HEK293 (cell line): ENCODE measurements around the gene PTGES2.
A peak's percentile ranks its signal among the peaks of the same experiment; 100 is the strongest.

Source experiments
- CTCF ChIA-PET: fragments of 350-600 bp; formaldehyde crosslinking; extraction: SDS; loops from one replicate; lab custom pipeline; 2021; ENCODE audit warnings: antibody characterized with exemption; lab: Yijun Ruan, JAX
- POLR2A ChIA-PET: fragments of 300-600 bp; formaldehyde crosslinking; extraction: SDS; loops from one replicate; lab custom pipeline; 2020; ENCODE audit warnings: antibody characterized with exemption, inconsistent platforms; lab: Yijun Ruan, JAX
- H3K27ac ChIP-seq: fragments of 200-500 bp; sonication (Bioruptor generic); 2 replicates; pipeline ENCODE4 v1.5.1; 2014; ENCODE audit warnings: low read depth, low read length, control low read depth, inconsistent platforms; ENCODE audit errors: extremely low read depth
- H3K36me3 ChIP-seq, 2 experiments: fragments of 200-500 bp in 1 of 2; sonication (Bioruptor generic) in 1 of 2; 1 replicate in 1 of 2; 2 replicates in 1 of 2; pipeline ENCODE4 v1.5.1; 2014 to 2017; ENCODE audit warnings: inconsistent platforms in 2 of 2, low read length in 2 of 2; ENCODE audit not compliant: control insufficient read depth in 2 of 2, insufficient read depth in 1 of 2
- H3K4me1 ChIP-seq: fragments of 200-500 bp; sonication (Bioruptor generic); 2 replicates; pipeline ENCODE4 v1.5.1; 2014; ENCODE audit warnings: mild to moderate bottlenecking, low read length, inconsistent platforms; ENCODE audit not compliant: control insufficient read depth, insufficient read depth
- H3K4me3 ChIP-seq: 2 replicates; pipeline ENCODE4 v1.5.1; 2011; ENCODE audit warnings: low read depth, mild to moderate bottlenecking, control low read depth, low read length, moderate library complexity
- H3K9me3 ChIP-seq: fragments of 200-500 bp; sonication (Bioruptor generic); 2 replicates; pipeline ENCODE4 v1.5.1; 2014; ENCODE audit warnings: low read depth, low read length, inconsistent platforms; ENCODE audit not compliant: control insufficient read depth, insufficient read depth
- BCL11A ChIP-seq: fragments of 450-650 bp; formaldehyde crosslinking; IDR thresholded peaks from 2 replicates; pipeline ENCODE4 v1.5.1; 2016; ENCODE audit warnings: low read depth, missing biosample characterization, missing genetic modification characterization
- EGR2 ChIP-seq: fragments of 450-650 bp; formaldehyde crosslinking; IDR thresholded peaks from 2 replicates; pipeline ENCODE4 v1.5.1; 2016; ENCODE audit warnings: low read depth, missing biosample characterization, missing genetic modification characterization
- GLIS2 ChIP-seq: fragments of 450-650 bp; formaldehyde crosslinking; IDR thresholded peaks from 2 replicates; pipeline ENCODE4 v1.5.1; 2016; ENCODE audit warnings: missing biosample characterization, missing genetic modification characterization
- MEIS1 ChIP-seq: sonication (generic); formaldehyde crosslinking; IDR thresholded peaks from 2 replicates; pipeline ENCODE4 v1.8.1; 2022; ENCODE audit warnings: missing genetic modification reagents, mild to moderate bottlenecking, borderline replicate concordance
- PRDM6 ChIP-seq: fragments of 450-650 bp; formaldehyde crosslinking; IDR thresholded peaks from 2 replicates; pipeline ENCODE4 v1.5.1; 2017; ENCODE audit warnings: missing biosample characterization, missing genetic modification characterization
- ZBTB17 ChIP-seq: fragments of 450-650 bp; formaldehyde crosslinking; IDR thresholded peaks from 2 replicates; pipeline ENCODE4 v1.5.1; 2016; ENCODE audit warnings: missing biosample characterization, missing genetic modification characterization
- ZFHX2 ChIP-seq: fragments of 450-650 bp; formaldehyde crosslinking; conservative IDR thresholded peaks from 2 replicates; pipeline ENCODE4 v1.5.1; 2016; ENCODE audit warnings: missing biosample characterization, missing genetic modification characterization
- ZNF169 ChIP-seq: fragments of 450-650 bp; formaldehyde crosslinking; IDR thresholded peaks from 2 replicates; pipeline ENCODE4 v1.5.1; 2016; ENCODE audit warnings: missing biosample characterization, missing genetic modification characterization
- ZNF248 ChIP-seq: fragments of 450-650 bp; formaldehyde crosslinking; IDR thresholded peaks from 2 replicates; pipeline ENCODE4 v1.5.1; 2017; ENCODE audit warnings: missing biosample characterization, missing genetic modification characterization
- ZNF362 ChIP-seq: fragments of 450-650 bp; formaldehyde crosslinking; IDR thresholded peaks from 2 replicates; pipeline ENCODE4 v1.5.1; 2016; ENCODE audit warnings: missing biosample characterization, missing genetic modification characterization
- ZNF513 ChIP-seq: fragments of 450-650 bp; IDR thresholded peaks from 2 replicates; pipeline ENCODE4 v1.5.1; 2018; ENCODE audit warnings: missing biosample characterization, missing genetic modification characterization
- ZNF518A ChIP-seq: fragments of 450-650 bp; formaldehyde crosslinking; conservative IDR thresholded peaks from 2 replicates; pipeline ENCODE4 v1.5.1; 2016; ENCODE audit warnings: low read depth, missing biosample characterization, missing genetic modification characterization
- ZNF560 ChIP-seq: fragments of 450-650 bp; formaldehyde crosslinking; IDR thresholded peaks from 2 replicates; pipeline ENCODE4 v1.5.1; 2017; ENCODE audit warnings: missing biosample characterization, missing genetic modification characterization, borderline replicate concordance
- ZNF837 ChIP-seq: fragments of 450-650 bp; formaldehyde crosslinking; IDR thresholded peaks from 2 replicates; pipeline ENCODE4 v1.5.1; 2016; ENCODE audit warnings: missing biosample characterization, missing genetic modification characterization

PTGES2 gene

GRCh38 chr9:128169925-128170324, 42.4 kb upstream of the PTGES2 start:
- H3K4me1 ChIP-seq = no peaks in the 10 kb centered on the region
- no peak overlapping the region for H3K4me3 ChIP-seq
- POLR2A ChIA-PET = interaction anchor here (1.2 kb wide), 1 partner anchor 8 kb away, joined by 6 read pairs; no protein-coding TSS in a partner anchor
- no peaks in the 10 kb centered on the region for H3K9me3 ChIP-seq
- TF ChIP-seq EGR2 (tag by site-specific recombination) = no peak
- TF ChIP-seq ZBTB17 (tag by site-specific recombination) = no peak
- no peak for TF ChIP-seq ZNF248 (tag by site-specific recombination)
- no peak for TF ChIP-seq ZNF169 (tag by site-specific recombination)
- no peak for TF ChIP-seq GLIS2
- no peak for TF ChIP-seq BCL11A (tag by site-specific recombination)
- no peak for TF ChIP-seq ZNF560 (tag by site-specific recombination)
- no peak for TF ChIP-seq ZNF837 (tag by site-specific recombination)
- no peak for TF ChIP-seq PRDM6 (tag by site-specific recombination)
- no peak for TF ChIP-seq MEIS1
- H3K36me3 ChIP-seq = peaks cover 0 to 56% of the 10 kb centered on the region in 2 experiments; a peak in 2 of 3 replicates
- H3K27ac ChIP-seq = no peak overlapping the region
- CTCF ChIA-PET = interaction anchor here (0.6 to 1.2 kb wide), 2 partner anchors 19 to 23 kb away, joined by 3 read pairs; no protein-coding TSS in a partner anchor

- ChIA-PET POLR2A (interaction anchor here (1.2 kb wide), 1 partner anchor 8 kb away, joined by 6 read pairs; no protein-coding TSS in a partner anchor), CTCF (interaction anchor here (0.6 kb wide), 1 partner anchor 22 kb away, joined by 3 read pairs; no protein-coding TSS in a partner anchor)
- TF ChIP-seq ZNF518A (tag by site-specific recombination) (no peak), ZFHX2 (peak; percentile 42; the same call in 1 of the 2 replicates), EGR2 (tag by site-specific recombination) (peak; percentile 81)
- no peaks in the 10 kb centered on the region for H3K4me1 ChIP-seq
- no peak overlapping the region for H3K27ac ChIP-seq
- no peak overlapping the region for H3K4me3 ChIP-seq
- peaks cover 0 to 57% of the 10 kb centered on the region in 2 experiments; a peak in 2 of 3 replicates for H3K36me3 ChIP-seq
- no peaks in the 10 kb centered on the region for H3K9me3 ChIP-seq
These were observed 42.0 kb upstream of the PTGES2 start for GRCh38 chr9:128169492-128169891.

DNA sequence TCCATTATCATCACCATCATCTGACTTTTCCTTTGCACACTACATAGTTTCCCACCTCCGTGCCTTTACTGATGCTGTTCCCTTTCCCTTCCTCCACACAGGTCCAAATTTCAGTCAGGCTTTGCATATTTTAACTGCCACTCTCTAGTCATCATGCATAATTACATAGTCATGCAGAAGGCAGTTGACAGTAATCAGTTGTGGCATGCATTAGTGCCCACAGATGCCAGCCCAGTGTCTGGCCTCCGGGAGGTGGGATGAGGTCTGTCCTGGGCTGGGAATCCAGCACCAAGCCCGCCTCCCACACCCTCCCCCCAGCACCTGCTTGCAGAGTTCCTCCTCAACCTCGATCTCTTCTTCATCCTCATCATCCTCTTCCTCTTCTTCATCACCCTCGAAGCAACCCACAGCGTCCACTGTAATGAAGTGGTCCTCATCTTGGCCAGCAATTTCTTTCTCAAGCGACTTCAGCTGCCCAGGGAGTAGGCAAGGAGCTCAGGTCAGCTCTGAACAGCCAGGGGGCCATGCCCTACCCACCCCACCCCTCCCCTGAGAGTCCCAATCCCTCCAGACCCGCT, 41.3 kb upstream of the PTGES2 start:
- Histone ChIP-seq H3K36me3 (peaks cover 0 to 58% of the 10 kb centered on the region in 2 experiments; a peak in 2 of 3 replicates), H3K9me3 (no peaks in the 10 kb centered on the region), H3K27ac (no peak overlapping the region), H3K4me3 (no peak overlapping the region), H3K4me1 (no peaks in the 10 kb centered on the region)
- ChIA-PET CTCF (interaction anchor here (1.1 kb wide), 1 partner anchor 18 kb away, joined by 3 read pairs; no protein-coding TSS in a partner anchor), POLR2A (no interaction called here)
- TF ChIP-seq ZNF362 = no peak
- TF ChIP-seq ZNF513 = peak; percentile 89
